22Rv1 (cell line): ENCODE measurements around the gene CDK11A.
"Not testable (repeated sequence)": the region's sequence is repeated elsewhere in the genome, so short reads cannot be mapped to it uniquely, and the experiment has no call there.

Source experiments
- ZFX ChIP-seq: fragments of 450-650 bp; IDR thresholded peaks from 2 replicates; pipeline ENCODE4 v1.6.1; 2017; ENCODE audit warnings: antibody characterized with exemption, borderline replicate concordance
- TF ChIP-seq, protein P1 (sequence below): fragments of 450-650 bp; IDR thresholded peaks from 2 replicates; pipeline ENCODE4 v1.5.1; 2017; ENCODE audit warnings: mild to moderate bottlenecking

DNA sequence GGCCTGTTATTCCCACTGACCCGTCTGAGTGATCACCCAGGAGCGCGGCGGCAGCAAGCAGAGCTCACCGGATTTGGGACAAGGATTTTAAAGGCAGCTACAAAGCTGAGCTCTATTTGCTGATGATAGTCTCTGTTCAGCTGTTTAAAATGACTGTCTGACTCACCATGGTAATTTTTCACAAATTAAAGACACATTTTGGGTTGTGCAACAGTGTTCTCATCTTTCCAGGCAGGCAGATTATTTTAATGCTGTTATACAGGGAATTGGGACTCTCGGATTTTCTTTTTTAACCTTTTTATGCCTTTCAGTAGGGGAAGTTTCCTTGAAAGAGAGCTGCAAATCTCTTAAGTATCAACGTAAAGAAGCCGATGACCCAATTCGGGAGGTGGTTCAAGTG lies 61.8 kb downstream of the CDK11A start:
- TF ChIP-seq, protein P1, sequence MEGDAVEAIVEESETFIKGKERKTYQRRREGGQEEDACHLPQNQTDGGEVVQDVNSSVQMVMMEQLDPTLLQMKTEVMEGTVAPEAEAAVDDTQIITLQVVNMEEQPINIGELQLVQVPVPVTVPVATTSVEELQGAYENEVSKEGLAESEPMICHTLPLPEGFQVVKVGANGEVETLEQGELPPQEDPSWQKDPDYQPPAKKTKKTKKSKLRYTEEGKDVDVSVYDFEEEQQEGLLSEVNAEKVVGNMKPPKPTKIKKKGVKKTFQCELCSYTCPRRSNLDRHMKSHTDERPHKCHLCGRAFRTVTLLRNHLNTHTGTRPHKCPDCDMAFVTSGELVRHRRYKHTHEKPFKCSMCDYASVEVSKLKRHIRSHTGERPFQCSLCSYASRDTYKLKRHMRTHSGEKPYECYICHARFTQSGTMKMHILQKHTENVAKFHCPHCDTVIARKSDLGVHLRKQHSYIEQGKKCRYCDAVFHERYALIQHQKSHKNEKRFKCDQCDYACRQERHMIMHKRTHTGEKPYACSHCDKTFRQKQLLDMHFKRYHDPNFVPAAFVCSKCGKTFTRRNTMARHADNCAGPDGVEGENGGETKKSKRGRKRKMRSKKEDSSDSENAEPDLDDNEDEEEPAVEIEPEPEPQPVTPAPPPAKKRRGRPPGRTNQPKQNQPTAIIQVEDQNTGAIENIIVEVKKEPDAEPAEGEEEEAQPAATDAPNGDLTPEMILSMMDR: not testable (repeated sequence)
- TF ChIP-seq ZFX: not testable (repeated sequence)
